Smooth muscle cell of the brain vasculature (primary cell): Measurements from ENCODE around the gene MAP2K2.
"Not testable (repeated sequence)": the region's sequence is repeated elsewhere in the genome, so short reads cannot be mapped to it uniquely, and the experiment has no call there.

Source experiments
- DNase-seq: peaks from one replicate; pipeline ENCODE4 v3.0.0-alpha.2; 2012; ENCODE audit warnings: low read depth, low spot score

The MAP2K2 gene

GRCh38 chr19:4130744-4131438 is 7.0 kb upstream of the MAP2K2 start:
- DNase-seq = no peak

- not testable (repeated sequence) for DNase-seq
These were observed 5.1 kb upstream of the MAP2K2 start for GRCh38 chr19:4129050-4129449.

GRCh38 chr19:4127322-4127721 is 3.4 kb upstream of the MAP2K2 start:
- not testable (repeated sequence) for DNase-seq

- no peak for DNase-seq
These were observed 716 bp upstream of the MAP2K2 start for GRCh38 chr19:4124638-4125037.

GRCh38 chr19:4122480-4122879 is 1.4 kb downstream of the MAP2K2 start:
- DNase-seq = no peak

- DNase-seq = no peak
These were observed 2.1 kb downstream of the MAP2K2 start for GRCh38 chr19:4121815-4122214.

- DNase-seq = no peak
These were observed 2.7 kb downstream of the MAP2K2 start for GRCh38 chr19:4121273-4121612.

- no peak for DNase-seq
These were observed 3.2 kb downstream of the MAP2K2 start for GRCh38 chr19:4120559-4121272.

- DNase-seq = no peak
These were observed 4.2 kb downstream of the MAP2K2 start for GRCh38 chr19:4119763-4120162.

- DNase-seq = no peak
These were observed 8.0 kb downstream of the MAP2K2 start for GRCh38 chr19:4115818-4116385.

- DNase-seq = no peak
These were observed 8.7 kb downstream of the MAP2K2 start for GRCh38 chr19:4115050-4115817.

- no peak for DNase-seq
These were observed 9.7 kb downstream of the MAP2K2 start for GRCh38 chr19:4114181-4114580.

- DNase-seq = no peak
These were observed 10.4 kb downstream of the MAP2K2 start for GRCh38 chr19:4113398-4114088.

- no peak for DNase-seq
These were observed 11.6 kb downstream of the MAP2K2 start for GRCh38 chr19:4112367-4112766.

GRCh38 chr19:4109626-4109945 is 14.3 kb downstream of the MAP2K2 start:
- no peak for DNase-seq

GRCh38 chr19:4108767-4109625 is 14.9 kb downstream of the MAP2K2 start:
- DNase-seq = no peak

- DNase-seq = no peak
These were observed 20.9 kb downstream of the MAP2K2 start for GRCh38 chr19:4103080-4103433.

- DNase-seq = no peak
These were observed 21.4 kb downstream of the MAP2K2 start for GRCh38 chr19:4102339-4103079.

- DNase-seq = no peak
These were observed 22.5 kb downstream of the MAP2K2 start for GRCh38 chr19:4101496-4101770.

GRCh38 chr19:4100647-4101495 is 23.1 kb downstream of the MAP2K2 start:
- no peak for DNase-seq
